Heart left ventricle (tissue), 16 donors: Measurements from ENCODE around the gene TOR1B. TPM values are rescaled to one million over a fixed set of nuclear protein-coding genes. Genes with fewer than 3 reads are reported as not detected.
A peak's percentile ranks its signal among the peaks of the same experiment; 100 is the strongest.

Experiments used
- ATAC-seq, 4 donors: fragments of 200-7000 bp; cut with Tn5 transposase; one replicate each; pipeline ENCODE4 v1.9.1; 2020 to 2022; ENCODE audit warnings: moderate library complexity in 4 of 4, mild to moderate bottlenecking in 3 of 4, moderate number of reproducible peaks in 1 of 4
- DNase-seq, 5 donors: peaks; one replicate each; pipeline ENCODE4 v3.0.0-alpha.2; 2020
- H3K27ac ChIP-seq, 12 donors: fragments of 200-600 bp; sonication (generic) in 4 of 12; one replicate each; pipeline versions ENCODE4 v1.5.0 to v1.8.0; 2016 to 2022; ENCODE audit warnings: mild to moderate bottlenecking in 2 of 12
- H3K27me3 ChIP-seq, 9 donors: fragments of 200-600 bp; sonication (generic) in 2 of 9; one replicate each; pipeline versions ENCODE4 v1.5.1 to v1.8.0; 2016 to 2022; ENCODE audit warnings: mild to moderate bottlenecking in 3 of 9
- H3K36me3 ChIP-seq, 9 donors: fragments of 200-600 bp; sonication (generic) in 2 of 9; one replicate each; pipeline versions ENCODE4 v1.5.0 to v1.8.0; 2018 to 2022; ENCODE audit warnings: mild to moderate bottlenecking in 2 of 9
- H3K4me1 ChIP-seq, 12 donors: fragments of 200-600 bp; sonication (generic) in 4 of 12; one replicate each; pipeline versions ENCODE4 v1.5.0 to v1.8.0; 2016 to 2022; ENCODE audit warnings: mild to moderate bottlenecking in 3 of 12
- H3K4me3 ChIP-seq, 12 donors: fragments of 200-600 bp; sonication (generic) in 4 of 12; one replicate each; pipeline versions ENCODE4 v1.5.0 to v1.8.0; 2017 to 2022; ENCODE audit warnings: mild to moderate bottlenecking in 9 of 12, moderate library complexity in 4 of 12
- H3K9me3 ChIP-seq, 12 donors: fragments of 200-600 bp; sonication (generic) in 4 of 12; one replicate each; pipeline versions ENCODE4 v1.5.0 to v1.8.0; 2016 to 2022; ENCODE audit warnings: mild to moderate bottlenecking in 1 of 12
- POLR2A ChIP-seq, 2 donors: fragments of 450-650 bp; IDR thresholded peaks; one replicate each; pipeline ENCODE4 v1.6.1; 2017; ENCODE audit warnings: antibody characterized with exemption in 2 of 2, mild to moderate bottlenecking in 2 of 2, moderate library complexity in 2 of 2
- WGBS, 4 donors: extraction: QIAGEN DNeasy Blood & Tissue Kit in 2 of 4; methylation state at CpG; one replicate each; pipeline versions ENCODE4 v1.1.5 to v1.1.7; 2013 to 2018; 5-methylcytosine and 5-hydroxymethylcytosine counted together
- intact Hi-C, 10 donors: fragments of 100-400 bp; cut with DNase I; formaldehyde crosslinking; loops; one replicate each; pipeline versions ENCODE4 v1.11.1 to v1.14.2; 2022
- polyA plus RNA-seq, 2 donors: library from polyadenylated mRNA; stranded (reverse); fragments of 200-250 nt; gene quantifications; one replicate each; pipeline ENCODE4 v1.2.3, GENCODE V29; 2013
- total RNA-seq, 9 donors: library from RNA; depleted of rRNA in 2 of 9; stranded (reverse); fragments of >200 nt in 2 of 9; fragmentation: NEBNext Ultra II Directional in 3 of 9; extraction: Animal tissue kit (Norgen Biotek cat#: 25700) in 3 of 9; gene quantifications; one replicate each; pipeline versions ENCODE4 v1.1.0 to v1.2.4, GENCODE V29; 2016 to 2023
- TF ChIP-seq, protein P1 (sequence below), 12 donors: fragments of 200-600 bp; sonication (generic) in 4 of 12; IDR thresholded peaks; one replicate each; pipeline versions ENCODE4 v1.5.0 to v1.8.0; 2018 to 2022; ENCODE audit warnings: antibody characterized with exemption in 12 of 12, mild to moderate bottlenecking in 5 of 12
- donor health status: ischemic (EF 13 %, LVEDD 7.1; RV severe dilation, severe dysfunction).
- donor health status: healthy with polysubstance abuse.
- donor health status: DM: no; HTN: yes; CAD: no.
- donor health status: DM: no; HTN: no; CAD: no.
- donor health status: ischemic (EF 25% LVEDD 6.9; RV normal size, moderate dysfunction).
- donor health status: ischemic (EF 25% LVEDD 5.7; RV mildly dilated, moderate dysfunction).
- donor health status: healthy.
- donor health status: DM: yes; HTN: yes; CAD: no.
- donor health status: ischemic (EF 35%, LVEDD 5.7; RV mildly dilated, moderate dysfunction).
- donor health status: nonischemic (EF 11% LVEDD 7.7; RV severe dilation, severe dysfunction).
- donor health status: DM: yes; HTN: yes; CAD: no.
- donor health status: PGD.
- donor health status: ischemic (EF 29% LVEDD 5.4; RV normal size, mild dysfunction).
- donor health status: nonischemic (EF 23%, LVEDD 6.1; RV moderate dilation, normal function).

The TOR1B gene
- total and polyA plus RNA-seq, 11 donors = 7.3 to 20.7 (median 13.0) TPM

- 74 to 79% (median 77%) methylated on average over 11 of the region's 11 CpGs for WGBS, 4 donors
- TF ChIP-seq POLR2A (IDR thresholded peaks at IDR 0.05) = no peak
- TF ChIP-seq, protein P1, sequence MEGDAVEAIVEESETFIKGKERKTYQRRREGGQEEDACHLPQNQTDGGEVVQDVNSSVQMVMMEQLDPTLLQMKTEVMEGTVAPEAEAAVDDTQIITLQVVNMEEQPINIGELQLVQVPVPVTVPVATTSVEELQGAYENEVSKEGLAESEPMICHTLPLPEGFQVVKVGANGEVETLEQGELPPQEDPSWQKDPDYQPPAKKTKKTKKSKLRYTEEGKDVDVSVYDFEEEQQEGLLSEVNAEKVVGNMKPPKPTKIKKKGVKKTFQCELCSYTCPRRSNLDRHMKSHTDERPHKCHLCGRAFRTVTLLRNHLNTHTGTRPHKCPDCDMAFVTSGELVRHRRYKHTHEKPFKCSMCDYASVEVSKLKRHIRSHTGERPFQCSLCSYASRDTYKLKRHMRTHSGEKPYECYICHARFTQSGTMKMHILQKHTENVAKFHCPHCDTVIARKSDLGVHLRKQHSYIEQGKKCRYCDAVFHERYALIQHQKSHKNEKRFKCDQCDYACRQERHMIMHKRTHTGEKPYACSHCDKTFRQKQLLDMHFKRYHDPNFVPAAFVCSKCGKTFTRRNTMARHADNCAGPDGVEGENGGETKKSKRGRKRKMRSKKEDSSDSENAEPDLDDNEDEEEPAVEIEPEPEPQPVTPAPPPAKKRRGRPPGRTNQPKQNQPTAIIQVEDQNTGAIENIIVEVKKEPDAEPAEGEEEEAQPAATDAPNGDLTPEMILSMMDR (IDR thresholded peaks at IDR 0.05) = no peak
Observed at GRCh38 chr9:129809346-129809745, 6.4 kb downstream of the TOR1B start.

DNA sequence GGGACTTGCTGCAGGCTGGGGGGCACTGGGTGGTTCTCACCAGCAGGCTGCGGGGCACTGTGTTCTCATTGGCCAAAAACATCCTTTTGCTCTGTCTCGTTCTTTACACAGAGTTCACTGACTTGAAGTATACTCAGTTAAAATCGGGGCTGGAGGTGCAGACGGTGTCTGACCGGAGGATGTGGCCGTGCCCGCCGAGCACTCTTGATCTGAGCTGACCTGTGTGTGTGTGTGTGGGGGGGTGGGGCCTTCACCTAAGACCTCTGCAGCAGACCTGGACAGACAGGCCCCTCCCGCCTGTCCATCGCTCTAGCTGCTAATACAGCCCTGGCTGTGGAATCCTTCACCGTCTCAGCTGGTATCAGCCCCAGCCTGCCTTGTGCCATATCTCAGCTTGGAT lies 7.1 kb downstream of the TOR1B start:
- no peaks in the 10 kb centered on the region for H3K9me3 ChIP-seq
- no peak overlapping the region for H3K27ac ChIP-seq
- H3K36me3 ChIP-seq = peaks cover 0 to 91% (median 69%) of the 10 kb centered on the region in 9 donors
- TF ChIP-seq, protein P1 (IDR thresholded peaks at IDR 0.05) = no peak
- no peak for TF ChIP-seq POLR2A (IDR thresholded peaks at IDR 0.05)
- WGBS, 4 donors = 90 to 97% (median 94%) methylated on average over 5 to 11 of the region's 11 CpGs
- H3K4me3 ChIP-seq = no peak overlapping the region
- no peaks in the 10 kb centered on the region for H3K27me3 ChIP-seq
- DNase-seq (peak in 1 of 5 donors; percentile 7), ATAC-seq (no peak)
- intact Hi-C loops = no loop called here
- peaks cover 0 to 17% (median 0%) of the 10 kb centered on the region in 12 donors for H3K4me1 ChIP-seq

More at GRCh38 chr9:129809346-129809745, 6.4 kb downstream of the TOR1B start:
- Histone ChIP-seq H3K36me3 (peaks cover 0 to 87% (median 62%) of the 10 kb centered on the region in 9 donors), H3K9me3 (no peaks in the 10 kb centered on the region), H3K27ac (no peak overlapping the region), H3K4me3 (no peak overlapping the region), H3K4me1 (peaks cover 0 to 24% (median 0%) of the 10 kb centered on the region in 12 donors), H3K27me3 (no peaks in the 10 kb centered on the region)
- DNase-seq (peak in 1 of 5 donors; percentile 24), ATAC-seq (no peak)
- intact Hi-C loops = no loop called here

DNA sequence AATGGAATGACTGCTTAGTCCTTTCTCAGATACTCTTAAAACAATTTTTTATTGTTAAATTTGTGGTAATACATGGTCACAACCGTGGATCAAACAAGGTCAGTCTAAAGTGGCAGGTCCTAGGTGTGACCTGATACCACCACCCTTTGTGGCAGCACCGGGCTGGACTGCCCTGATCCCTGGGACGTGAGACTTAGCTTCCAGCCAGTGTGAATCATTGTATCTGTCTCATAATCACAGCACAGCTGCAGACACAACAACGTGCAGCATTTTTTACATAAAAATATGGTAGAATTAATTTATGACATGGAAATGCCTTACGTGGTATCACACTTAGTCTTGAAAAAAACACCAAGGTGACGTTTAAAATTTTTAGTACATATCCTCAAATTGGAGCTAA lies 7.8 kb downstream of the TOR1B start:
- Histone ChIP-seq H3K4me3 (no peak overlapping the region), H3K36me3 (peaks cover 0 to 91% (median 73%) of the 10 kb centered on the region in 9 donors), H3K9me3 (no peaks in the 10 kb centered on the region), H3K27ac (no peak overlapping the region), H3K27me3 (no peaks in the 10 kb centered on the region), H3K4me1 (peaks cover 0 to 10% (median 0%) of the 10 kb centered on the region in 12 donors)
- TF ChIP-seq, protein P1 (IDR thresholded peaks at IDR 0.05) = no peak
- no peak for TF ChIP-seq POLR2A (IDR thresholded peaks at IDR 0.05)
- 85 to 89% (median 87%) methylated on average over 6 of the region's 6 CpGs for whole genome bisulfite sequencing, 4 donors
- intact Hi-C loops = no loop called here
- DNase-seq (peak in 1 of 5 donors; percentile 6), ATAC-seq (no peak)

DNA sequence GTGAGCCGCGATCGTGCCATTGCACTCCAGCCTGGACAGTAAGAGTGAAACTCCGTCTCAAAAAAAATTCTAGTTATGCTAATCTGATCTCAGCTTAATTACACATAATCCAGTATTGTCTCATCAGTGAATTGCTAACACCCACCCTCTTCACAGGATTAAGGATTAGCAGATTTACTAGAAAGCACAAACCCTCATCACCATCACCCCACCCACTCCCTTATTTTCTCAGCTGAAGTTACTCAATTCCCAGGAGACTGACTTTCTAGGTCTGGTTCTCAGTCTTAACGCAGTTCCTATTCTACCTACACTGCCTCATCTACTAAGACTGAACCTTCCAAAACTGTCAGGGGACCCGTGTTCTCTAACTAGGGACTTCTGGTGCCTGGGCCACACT lies 9.0 kb downstream of the TOR1B start:
- peaks cover 0 to 4% (median 0%) of the 10 kb centered on the region in 12 donors for H3K4me1 ChIP-seq
- no peaks in the 10 kb centered on the region for H3K27me3 ChIP-seq
- peaks cover 0 to 99% (median 83%) of the 10 kb centered on the region in 9 donors for H3K36me3 ChIP-seq
- WGBS, 4 donors = 87 to 91% (median 90%) methylated on average over 6 of the region's 6 CpGs
- TF ChIP-seq POLR2A (IDR thresholded peaks at IDR 0.05) = no peak
- TF ChIP-seq, protein P1 (IDR thresholded peaks at IDR 0.05) = no peak
- no peak overlapping the region for H3K27ac ChIP-seq
- H3K9me3 ChIP-seq = no peaks in the 10 kb centered on the region
- H3K4me3 ChIP-seq = no peak overlapping the region
- ATAC-seq = no peak
- intact Hi-C loops = no loop called here
- DNase-seq = peak in 1 of 5 donors; percentile 6
